GM21381 (cell line): ENCODE data around the gene WNT7A.

Experiments used
- ATAC-seq: cut with Tn5 transposase; IDR thresholded peaks from one replicate; pipeline ENCODE4 v1.9.1; 2021; ENCODE audit warnings: mild to moderate bottlenecking, moderate library complexity; ENCODE audit not compliant: unreplicated experiment

WNT7A gene

GRCh38 chr3:13831386-13831996 is 48.4 kb downstream of the WNT7A start:
- ATAC-seq = no peak

- ATAC-seq = no peak
Observed at GRCh38 chr3:13829311-13829710, 50.6 kb downstream of the WNT7A start.

- ATAC-seq = no peak
Observed at GRCh38 chr3:13828501-13829265, 51.2 kb downstream of the WNT7A start.

- no peak for ATAC-seq
Observed at GRCh38 chr3:13827699-13828098, 52.2 kb downstream of the WNT7A start.

- ATAC-seq = no peak
Observed at GRCh38 chr3:13827256-13827655, 52.6 kb downstream of the WNT7A start.

GRCh38 chr3:13826672-13827071 is 53.2 kb downstream of the WNT7A start:
- no peak for ATAC-seq

- ATAC-seq = no peak
Observed at GRCh38 chr3:13825821-13826220, 54.0 kb downstream of the WNT7A start.

- no peak for ATAC-seq
Observed at GRCh38 chr3:13825311-13825579, 54.6 kb downstream of the WNT7A start.

GRCh38 chr3:13824521-13825310 is 55.2 kb downstream of the WNT7A start:
- ATAC-seq = no peak

GRCh38 chr3:13823692-13824091 is 56.2 kb downstream of the WNT7A start:
- no peak for ATAC-seq

GRCh38 chr3:13822871-13823585 is 56.8 kb downstream of the WNT7A start:
- no peak for ATAC-seq

GRCh38 chr3:13822042-13822441 is 57.8 kb downstream of the WNT7A start:
- no peak for ATAC-seq

GRCh38 chr3:13821126-13821525 is 58.7 kb downstream of the WNT7A start:
- ATAC-seq = no peak

- no peak for ATAC-seq
Observed at GRCh38 chr3:13818919-13819318, 61.0 kb downstream of the WNT7A start.

- ATAC-seq = no peak
Observed at GRCh38 chr3:13815088-13815683, 64.7 kb downstream of the WNT7A start.

GRCh38 chr3:13812034-13812471 is 67.8 kb downstream of the WNT7A start:
- ATAC-seq = no peak

GRCh38 chr3:13811614-13812013 is 68.3 kb downstream of the WNT7A start:
- ATAC-seq = no peak

GRCh38 chr3:13808550-13808949 is 71.3 kb downstream of the WNT7A start:
- ATAC-seq = no peak

- no peak for ATAC-seq
Observed at GRCh38 chr3:13801361-13802204, 78.3 kb downstream of the WNT7A start.

- ATAC-seq = no peak
Observed at GRCh38 chr3:13800064-13800463, 79.8 kb downstream of the WNT7A start.
